Measurements from ENCODE around the gene RMRP. TPM values are rescaled to one million over a fixed set of nuclear protein-coding genes. Genes with fewer than 3 reads are reported as not detected.
A peak's percentile ranks its signal among the peaks of the same experiment; 100 is the strongest.

Gene RMRP
- total RNA-seq, 4 donors from 2014 or later: 759 to 4,621 (median 3,503) TPM

DNA sequence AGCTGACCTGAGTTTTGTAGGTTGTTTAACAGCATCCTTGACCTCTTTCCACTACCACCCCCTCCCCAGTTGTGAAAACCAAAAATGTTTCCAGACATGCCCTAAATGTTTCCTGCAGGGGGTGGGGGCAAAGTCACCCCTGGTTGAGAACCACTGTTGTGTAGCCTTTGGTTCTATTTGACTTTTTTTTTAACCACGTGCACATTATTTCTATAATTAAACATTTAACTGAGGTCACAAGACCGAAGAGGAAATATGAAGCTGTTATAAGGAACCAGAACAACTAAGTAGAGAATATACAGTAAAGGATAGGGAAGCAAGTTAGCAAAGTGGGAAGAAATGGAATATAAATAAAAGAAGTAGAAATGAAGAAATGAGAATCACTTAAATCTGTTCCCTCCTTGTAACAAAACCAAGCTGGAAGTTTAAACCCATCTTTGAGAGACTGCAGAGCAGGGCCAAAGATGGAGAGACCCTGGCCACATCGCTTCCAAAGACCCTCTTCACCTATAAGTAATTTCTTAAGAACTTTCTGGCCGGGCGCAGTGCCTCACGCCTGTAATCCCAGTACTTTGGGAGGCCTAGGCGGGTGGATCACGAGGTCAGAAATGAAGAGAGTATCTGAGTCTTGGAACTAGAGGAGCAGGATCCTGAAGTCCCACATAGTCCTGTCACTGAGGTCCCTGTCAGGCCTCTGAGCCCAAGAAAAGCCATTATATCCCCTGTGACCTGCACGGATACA lies 21.5 kb downstream of the RMRP start:
- no peak for TF ChIP-seq POLR2A (IDR thresholded peaks at IDR 0.05)
- TF ChIP-seq, protein P1, sequence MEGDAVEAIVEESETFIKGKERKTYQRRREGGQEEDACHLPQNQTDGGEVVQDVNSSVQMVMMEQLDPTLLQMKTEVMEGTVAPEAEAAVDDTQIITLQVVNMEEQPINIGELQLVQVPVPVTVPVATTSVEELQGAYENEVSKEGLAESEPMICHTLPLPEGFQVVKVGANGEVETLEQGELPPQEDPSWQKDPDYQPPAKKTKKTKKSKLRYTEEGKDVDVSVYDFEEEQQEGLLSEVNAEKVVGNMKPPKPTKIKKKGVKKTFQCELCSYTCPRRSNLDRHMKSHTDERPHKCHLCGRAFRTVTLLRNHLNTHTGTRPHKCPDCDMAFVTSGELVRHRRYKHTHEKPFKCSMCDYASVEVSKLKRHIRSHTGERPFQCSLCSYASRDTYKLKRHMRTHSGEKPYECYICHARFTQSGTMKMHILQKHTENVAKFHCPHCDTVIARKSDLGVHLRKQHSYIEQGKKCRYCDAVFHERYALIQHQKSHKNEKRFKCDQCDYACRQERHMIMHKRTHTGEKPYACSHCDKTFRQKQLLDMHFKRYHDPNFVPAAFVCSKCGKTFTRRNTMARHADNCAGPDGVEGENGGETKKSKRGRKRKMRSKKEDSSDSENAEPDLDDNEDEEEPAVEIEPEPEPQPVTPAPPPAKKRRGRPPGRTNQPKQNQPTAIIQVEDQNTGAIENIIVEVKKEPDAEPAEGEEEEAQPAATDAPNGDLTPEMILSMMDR (IDR thresholded peaks at IDR 0.05): no peak
- no peak for DNase-seq
- Histone ChIP-seq H3K36me3 (no peaks in the 10 kb centered on the region), H3K27me3 (no peaks in the 10 kb centered on the region), H3K27ac (peak overlapping the region in 1 of 4 donors; percentile 49), H3K4me1 (no peaks in the 10 kb centered on the region), H3K9me3 (no peaks in the 10 kb centered on the region), H3K4me3 (no peak overlapping the region)
- intact Hi-C loops (cut with DNase I): no loop called here
- WGBS, 2 donors: 71 to 76% methylated on average over 9 of the region's 9 CpGs

DNA sequence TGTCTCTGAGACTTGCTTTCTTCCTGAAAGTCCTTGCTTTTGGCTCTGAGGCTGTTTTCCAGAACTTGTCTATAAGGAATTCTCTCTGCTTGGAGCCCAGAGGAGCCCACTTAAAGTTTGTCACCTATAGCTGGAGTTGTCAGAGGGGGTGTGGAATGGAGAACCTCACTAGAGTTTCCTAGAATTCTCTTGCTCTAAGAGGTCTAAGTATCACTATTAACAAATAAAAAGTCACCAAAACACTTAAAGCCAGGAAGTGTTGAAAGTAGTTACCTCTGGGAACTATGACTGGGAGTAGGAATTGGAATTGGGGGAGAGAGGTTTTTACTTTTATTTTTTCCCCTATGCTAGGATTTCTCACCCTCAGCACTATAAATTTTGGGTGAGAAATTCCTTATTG lies 22.1 kb downstream of the RMRP start:
- Histone ChIP-seq H3K4me1 (no peaks in the 10 kb centered on the region), H3K27ac (no peak overlapping the region), H3K4me3 (no peak overlapping the region), H3K9me3 (no peaks in the 10 kb centered on the region), H3K36me3 (no peaks in the 10 kb centered on the region), H3K27me3 (no peaks in the 10 kb centered on the region)
- intact Hi-C loops (cut with DNase I): no loop called here
- no peak for TF ChIP-seq POLR2A (IDR thresholded peaks at IDR 0.05)
- TF ChIP-seq, protein P1 (IDR thresholded peaks at IDR 0.05): no peak
- DNase-seq: no peak

DNA sequence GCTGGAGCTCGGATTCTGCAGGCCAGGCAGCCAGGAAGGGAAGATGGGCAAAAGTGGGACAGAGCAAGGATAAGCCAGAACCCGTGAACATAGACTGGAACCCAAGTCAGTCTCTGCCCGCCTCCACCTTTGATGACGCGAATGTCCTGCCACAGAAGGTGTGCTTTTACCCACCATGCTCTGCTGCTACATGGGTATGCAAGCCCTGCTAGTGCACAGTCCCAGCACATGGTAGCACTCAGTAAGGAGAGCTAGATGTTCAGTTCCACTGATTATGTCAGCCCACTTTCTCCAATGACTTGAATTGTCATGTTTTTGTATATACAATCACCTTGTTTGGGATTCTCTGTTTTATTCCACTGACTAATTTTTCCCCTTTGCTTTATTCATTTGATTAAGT lies 28.2 kb downstream of the RMRP start:
- 75 to 85% methylated on average over 5 of the region's 5 CpGs for WGBS, 2 donors
- no peak overlapping the region for H3K4me3 ChIP-seq
- no peaks in the 10 kb centered on the region for H3K27me3 ChIP-seq
- H3K36me3 ChIP-seq: no peaks in the 10 kb centered on the region
- DNase-seq: no peak
- TF ChIP-seq, protein P1 (IDR thresholded peaks at IDR 0.05): no peak
- no peak for TF ChIP-seq POLR2A (IDR thresholded peaks at IDR 0.05)
- no peaks in the 10 kb centered on the region for H3K9me3 ChIP-seq
- H3K27ac ChIP-seq: no peak overlapping the region
- intact Hi-C loops (cut with DNase I): no loop called here
- no peaks in the 10 kb centered on the region for H3K4me1 ChIP-seq

DNA sequence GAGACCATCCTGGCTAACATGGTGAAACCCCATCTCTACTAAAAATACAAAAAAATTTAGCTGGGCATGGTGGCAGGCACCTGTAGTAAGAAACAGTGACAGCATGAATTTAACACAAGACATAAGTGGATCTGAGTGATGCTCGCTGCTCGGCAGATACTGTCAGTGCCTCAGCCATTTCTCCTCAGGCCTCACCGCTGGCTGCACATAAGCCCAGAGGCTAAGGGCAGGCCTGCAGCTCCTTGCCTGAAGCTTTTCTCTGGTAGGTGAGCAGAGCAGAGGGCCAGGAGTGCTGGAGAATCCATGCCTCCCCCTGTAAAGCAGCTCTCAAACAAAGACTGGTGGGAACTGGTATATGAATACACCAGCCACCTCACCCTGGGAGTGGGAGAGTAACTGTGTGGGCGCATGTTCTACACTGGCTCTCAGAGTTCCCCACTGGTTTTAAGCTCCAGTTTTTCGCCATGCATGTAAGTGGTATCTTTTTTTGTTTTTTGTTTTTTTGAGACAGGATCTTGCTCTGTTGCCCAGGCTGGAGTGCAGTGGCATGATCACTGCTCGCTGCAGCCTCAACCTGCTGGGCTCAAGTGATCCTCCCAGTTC lies 29.3 kb downstream of the RMRP start:
- DNase-seq: no peak

DNA sequence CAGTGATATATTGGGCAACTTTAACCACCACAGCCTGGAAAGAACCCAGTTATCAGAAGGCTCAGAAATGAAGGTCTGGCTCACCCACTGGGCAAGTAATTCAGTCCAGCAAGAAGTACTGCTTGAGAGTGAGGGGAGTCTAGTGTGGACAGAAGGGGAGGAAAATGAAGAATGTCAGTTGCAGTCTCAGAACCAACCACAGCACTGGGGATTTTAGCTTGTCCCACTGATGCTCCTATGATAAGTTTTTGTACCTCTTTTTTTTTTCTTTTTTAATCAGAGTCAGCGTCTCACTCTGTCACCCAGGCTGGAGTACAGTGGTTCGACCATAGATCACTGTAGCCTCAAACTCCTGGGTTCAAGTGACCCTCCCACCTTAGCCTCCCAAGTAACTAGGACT lies 30.2 kb downstream of the RMRP start:
- Histone ChIP-seq H3K27ac (no peak overlapping the region), H3K4me1 (no peaks in the 10 kb centered on the region), H3K9me3 (no peaks in the 10 kb centered on the region), H3K4me3 (no peak overlapping the region), H3K27me3 (no peaks in the 10 kb centered on the region), H3K36me3 (no peaks in the 10 kb centered on the region)
- DNase-seq: no peak
- TF ChIP-seq, protein P1 (IDR thresholded peaks at IDR 0.05): no peak
- TF ChIP-seq POLR2A (IDR thresholded peaks at IDR 0.05): no peak
- intact Hi-C loops (cut with DNase I): no loop called here
- 88 to 100% methylated on average over 1 to 2 of the region's 2 CpGs for WGBS, 2 donors

More for the DNA sequence above, 29.3 kb downstream of the RMRP start:
- H3K4me3 ChIP-seq: no peak overlapping the region
- no peaks in the 10 kb centered on the region for H3K4me1 ChIP-seq
- WGBS, 2 donors: 83 to 93% methylated on average over 5 to 6 of the region's 6 CpGs
- TF ChIP-seq, protein P1 (IDR thresholded peaks at IDR 0.05): no peak
- no peak for TF ChIP-seq POLR2A (IDR thresholded peaks at IDR 0.05)
- intact Hi-C loops (cut with DNase I): no loop called here
- H3K9me3 ChIP-seq: no peaks in the 10 kb centered on the region
- H3K27me3 ChIP-seq: no peaks in the 10 kb centered on the region
- H3K36me3 ChIP-seq: no peaks in the 10 kb centered on the region
- no peak overlapping the region for H3K27ac ChIP-seq

Measured in esophagus squamous epithelium (tissue), 5 donors.